OCI-M1 (cell line): ENCODE results near the gene CIT.
"Not testable (repeated sequence)": the region's sequence is repeated elsewhere in the genome, so short reads cannot be mapped to it uniquely, and the experiment has no call there.

Experiments used
- DNase-seq: peaks from one replicate; lab custom pipeline; 2025; lab: John Stamatoyannopoulos, UW

CIT gene

DNA sequence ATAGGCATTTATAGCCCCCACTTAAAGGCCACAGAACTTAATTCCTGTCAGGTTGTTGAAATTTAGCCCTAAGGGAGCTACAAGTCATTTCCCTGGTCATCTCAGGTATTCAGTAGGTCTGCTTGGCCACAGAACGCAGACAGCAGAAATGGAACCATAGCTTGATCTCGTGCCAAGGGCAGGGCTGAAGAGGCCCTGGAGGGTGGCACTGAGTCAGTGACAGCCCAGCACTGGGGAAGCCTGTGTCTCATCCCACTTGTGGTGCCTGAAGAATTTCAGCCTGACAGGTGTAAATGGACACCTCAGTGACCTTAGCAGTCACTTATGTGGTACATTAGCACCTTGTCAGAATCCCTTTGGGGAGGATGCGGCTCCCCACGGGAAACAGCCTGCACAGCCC lies 202.6 kb downstream of the CIT start:
- DNase-seq = no peak

DNA sequence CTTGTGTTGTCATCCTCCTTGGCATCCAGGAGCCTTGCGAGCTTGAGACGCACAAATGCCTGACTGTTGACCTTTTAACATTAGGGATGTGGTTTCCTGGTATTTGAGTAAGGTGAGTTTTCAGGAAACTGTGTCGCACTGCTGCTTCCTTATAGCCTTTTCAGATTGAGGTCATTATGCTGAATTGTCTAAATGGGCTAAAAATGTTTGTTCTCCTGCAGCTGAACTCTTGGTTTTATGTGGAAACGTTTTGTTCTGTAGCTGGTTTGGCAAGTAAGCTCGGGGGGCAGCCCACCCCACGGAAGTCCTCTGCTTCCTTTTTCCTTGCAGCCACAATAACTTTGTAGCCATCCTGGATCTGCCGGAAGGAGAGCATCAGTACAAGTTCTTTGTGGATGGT lies 203.5 kb downstream of the CIT start:
- no peak for DNase-seq

GRCh38 chr12:119672194-119672593 lies 204.9 kb downstream of the CIT start:
- no peak for DNase-seq

GRCh38 chr12:119671070-119671469 lies 206.1 kb downstream of the CIT start:
- DNase-seq = peak; percentile 7

- DNase-seq = no peak
These were observed 207.2 kb downstream of the CIT start for GRCh38 chr12:119669744-119670472.

GRCh38 chr12:119668324-119668841 lies 208.7 kb downstream of the CIT start:
- no peak for DNase-seq

GRCh38 chr12:119667577-119668323 lies 209.4 kb downstream of the CIT start, which contains the start of gene PRKAB1:
Gene PRKAB1, plus strand, starts transcription at chr12:119668133. Its CDS starts 112 bp downstream, at chr12:119668245.
- DNase-seq = peak; percentile 99

DNA sequence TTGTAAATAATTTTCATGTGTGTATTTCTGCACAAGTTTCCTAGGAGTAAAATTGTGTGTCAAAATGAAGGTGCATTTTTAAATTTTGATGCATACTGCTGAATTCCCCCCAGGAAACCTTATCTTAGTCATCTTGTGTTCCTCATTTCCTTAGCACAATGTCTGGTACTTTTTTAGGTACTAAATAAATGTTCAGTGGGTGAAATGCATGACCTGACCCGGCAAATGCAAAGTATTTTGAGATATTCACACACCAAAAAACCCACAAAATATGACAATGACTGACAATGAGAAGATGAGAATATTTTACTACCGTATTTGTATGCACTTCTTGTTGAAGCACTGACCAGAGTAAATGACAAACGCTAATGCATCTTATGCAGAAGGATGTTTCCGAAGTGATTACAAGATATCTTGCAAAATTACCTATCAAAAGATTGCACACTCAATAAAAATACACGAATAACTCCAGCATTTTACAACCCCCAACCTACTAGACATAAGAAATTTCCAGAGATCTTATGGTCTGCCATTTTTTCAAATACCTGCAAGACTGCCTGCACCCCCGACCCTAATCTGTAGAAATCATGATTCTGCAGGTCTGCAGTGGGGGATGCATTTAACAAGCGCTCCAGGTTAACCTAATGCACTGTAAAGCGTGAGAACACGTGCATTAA lies 210.1 kb downstream of the CIT start:
- DNase-seq = peak; percentile 41

DNA sequence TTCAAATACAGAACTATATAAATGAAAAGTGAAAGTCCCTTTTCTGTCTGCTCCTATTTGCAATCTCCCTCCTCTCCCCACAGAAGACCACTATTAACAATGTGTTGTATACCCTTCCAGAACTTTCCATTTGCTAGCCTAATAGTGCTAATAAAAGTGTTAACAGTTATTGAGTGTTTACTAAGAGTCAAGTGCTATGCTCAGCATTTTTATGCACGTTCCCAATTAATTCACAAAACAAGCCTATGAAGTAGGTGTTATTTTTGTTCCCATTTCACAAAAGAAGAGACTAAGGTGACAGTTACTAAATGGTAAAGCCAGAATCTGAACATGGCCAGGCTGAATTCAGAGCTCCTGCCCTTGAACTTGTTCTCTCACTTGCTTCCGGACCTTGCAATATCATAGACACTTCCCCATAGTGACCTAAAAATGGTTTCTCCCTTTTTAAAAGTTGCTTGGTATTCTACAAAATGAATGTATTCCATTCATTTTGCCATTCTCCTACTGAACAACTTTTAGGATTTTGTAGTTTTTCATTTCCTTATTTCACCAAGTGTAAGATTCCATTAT lies 210.8 kb downstream of the CIT start:
- DNase-seq = peak; percentile 58

- peak; percentile 98 for DNase-seq
These were observed 211.8 kb downstream of the CIT start for GRCh38 chr12:119665164-119665929.

DNA sequence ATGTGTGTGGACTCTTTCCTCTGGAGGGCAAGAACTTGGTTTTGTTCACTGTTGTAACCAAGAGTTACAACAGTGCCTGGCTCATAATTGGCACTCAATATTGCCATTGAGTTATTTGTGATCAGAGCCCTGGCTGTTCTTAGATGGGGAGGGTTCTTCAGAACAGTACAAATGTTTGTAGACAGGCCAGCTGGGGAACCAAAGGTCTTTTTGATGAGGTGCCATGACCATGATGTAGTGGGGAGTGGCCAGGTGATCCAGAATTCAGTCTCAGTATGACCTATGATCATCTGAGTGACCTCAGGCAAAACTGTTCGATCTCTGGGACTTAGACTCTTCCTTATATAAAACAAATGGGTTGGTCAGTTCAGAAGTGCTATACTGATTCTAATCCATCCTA lies 212.5 kb downstream of the CIT start:
- no peak for DNase-seq

- no peak for DNase-seq
These were observed 215.2 kb downstream of the CIT start for GRCh38 chr12:119661882-119662281.

DNA sequence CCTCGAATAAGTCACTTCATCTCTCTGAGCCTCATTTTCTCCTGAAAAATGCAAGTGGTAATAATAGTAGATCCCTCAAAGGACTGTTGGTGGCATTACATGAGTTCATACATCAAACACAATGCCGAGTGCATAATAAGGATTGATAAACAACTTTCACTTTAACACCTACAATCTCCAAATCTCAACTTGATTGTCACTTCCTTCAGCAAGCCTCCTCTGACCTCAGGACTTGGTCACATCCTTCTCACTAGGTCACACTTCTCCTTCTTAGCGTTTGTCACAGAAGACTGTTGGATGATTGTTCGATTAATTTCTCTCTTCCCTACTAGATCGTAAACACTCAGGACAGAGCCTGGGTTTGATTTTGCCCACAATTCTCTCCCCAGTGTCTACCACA lies 217.0 kb downstream of the CIT start:
- peak; percentile 23 for DNase-seq

DNA sequence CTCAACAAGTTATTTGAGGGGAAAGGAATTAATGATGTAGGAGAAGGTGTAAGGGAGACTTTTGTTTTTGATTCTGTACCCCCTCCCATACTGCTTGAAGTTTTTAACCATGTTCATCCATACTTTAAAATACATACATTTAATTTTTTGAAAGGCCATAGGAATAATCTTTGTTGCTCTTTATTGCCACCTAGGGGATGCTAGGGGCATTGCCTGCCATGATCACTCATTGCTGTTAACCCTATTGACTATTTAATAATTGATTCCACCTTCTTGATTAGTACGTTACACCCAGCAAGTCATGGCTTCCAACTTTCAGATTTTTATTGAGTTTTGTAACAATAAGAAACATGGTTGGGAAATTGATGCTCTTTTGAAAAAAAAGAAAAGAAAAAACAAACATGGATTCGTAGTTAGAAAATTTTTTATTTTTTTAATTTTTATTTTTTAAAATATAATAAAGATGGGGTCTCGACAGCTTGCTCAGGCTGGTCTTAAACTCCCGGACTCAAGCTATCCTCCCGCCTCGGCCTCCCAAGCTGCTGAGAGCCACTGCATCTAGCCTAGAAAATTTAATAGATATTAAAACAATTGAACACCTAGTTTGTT lies 217.7 kb downstream of the CIT start:
- peak; percentile 74 for DNase-seq

DNA sequence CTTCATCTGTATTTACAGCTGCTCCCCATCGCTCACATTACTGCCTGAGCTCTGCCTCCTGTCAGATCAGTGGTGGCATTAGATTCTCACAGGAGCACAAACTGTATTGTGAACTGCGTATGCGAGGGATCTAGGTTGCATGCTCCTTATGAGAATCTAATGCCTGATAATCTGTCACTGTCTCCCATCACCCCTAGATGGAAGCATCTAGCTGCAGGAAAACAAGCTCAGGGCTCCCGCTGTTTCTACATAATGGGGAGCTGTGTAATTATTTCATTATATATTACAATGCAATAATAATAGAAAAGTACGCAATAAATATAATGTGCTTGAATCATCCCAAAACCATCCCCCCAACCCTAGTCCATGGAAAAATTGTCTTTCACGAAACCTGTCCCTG lies 219.0 kb downstream of the CIT start:
- peak; percentile 4 for DNase-seq

- DNase-seq = not testable (repeated sequence)
These were observed 220.1 kb downstream of the CIT start for GRCh38 chr12:119657001-119657400.

DNA sequence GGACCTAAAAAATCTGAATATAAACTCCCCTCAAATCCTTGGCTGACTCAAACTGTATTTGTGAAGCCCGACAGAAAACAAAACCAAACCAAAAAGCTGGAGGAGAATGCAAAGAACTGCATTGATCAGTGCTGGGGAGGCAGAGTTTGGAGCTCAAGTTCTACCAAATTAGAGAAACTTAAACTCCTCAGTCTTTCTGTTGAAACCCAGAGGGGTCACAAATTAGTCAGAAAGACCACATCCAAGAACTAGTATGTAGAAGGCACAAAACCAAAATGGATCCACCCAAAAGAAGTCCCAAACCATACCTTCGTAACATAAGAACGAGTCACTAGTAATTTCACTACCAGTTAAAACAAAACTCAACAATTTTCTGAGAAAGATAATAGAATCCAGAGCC lies 224.5 kb downstream of the CIT start:
- no peak for DNase-seq

GRCh38 chr12:119649202-119649808 lies 227.8 kb downstream of the CIT start:
- peak; percentile 54 for DNase-seq

DNA sequence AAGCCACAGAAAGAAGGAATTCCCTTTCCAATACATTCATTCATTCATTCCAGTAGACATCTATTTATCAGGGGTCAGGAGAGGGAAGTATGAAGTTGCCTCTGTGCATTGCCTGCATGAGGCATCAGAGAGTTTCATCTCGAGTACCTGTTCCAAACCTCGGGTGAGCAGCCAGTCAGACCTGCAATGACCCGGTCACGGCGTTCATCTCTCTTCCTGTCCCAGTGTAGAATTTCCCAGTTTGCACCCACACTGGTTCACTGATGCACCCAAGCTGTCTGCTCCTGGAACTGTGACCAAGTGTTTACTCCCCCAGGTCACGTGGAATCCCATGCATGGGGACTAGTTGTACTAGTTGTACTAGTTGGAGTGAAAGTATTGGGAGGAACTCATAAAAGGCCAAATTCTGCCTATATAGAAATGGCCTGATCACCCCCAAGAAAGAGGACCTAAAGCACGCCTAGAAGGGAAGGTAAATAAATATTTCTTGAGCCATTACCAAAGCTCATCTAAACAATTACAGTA lies 231.5 kb downstream of the CIT start:
- DNase-seq = no peak

DNA sequence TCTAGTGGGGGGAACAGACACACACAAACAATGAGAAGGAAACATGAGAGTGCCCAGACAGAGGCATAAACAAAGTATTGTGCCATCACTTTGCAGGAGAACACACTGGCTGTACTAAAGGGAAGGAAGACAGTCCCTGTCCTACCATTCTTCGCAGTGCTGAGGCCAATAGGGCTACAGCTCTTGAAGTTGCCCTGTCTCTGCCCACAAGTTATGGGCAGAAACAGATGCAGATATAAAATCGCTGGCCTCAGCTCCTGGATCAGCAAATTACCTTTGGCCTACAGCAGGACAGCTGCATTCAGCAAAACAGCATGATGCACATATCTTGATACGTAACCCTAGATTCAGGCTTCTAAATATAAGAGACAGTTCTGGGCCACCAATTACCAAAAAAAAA lies 232.2 kb downstream of the CIT start:
- DNase-seq = no peak
